NCI-H1105 treated with DMSO at 0.1 percent for 48 hours (cell line): ENCODE results near the gene ING5.

Experiments
- DNase-seq: peaks from one replicate; lab custom pipeline; 2025; lab: John Stamatoyannopoulos, UW

Gene ING5

DNA sequence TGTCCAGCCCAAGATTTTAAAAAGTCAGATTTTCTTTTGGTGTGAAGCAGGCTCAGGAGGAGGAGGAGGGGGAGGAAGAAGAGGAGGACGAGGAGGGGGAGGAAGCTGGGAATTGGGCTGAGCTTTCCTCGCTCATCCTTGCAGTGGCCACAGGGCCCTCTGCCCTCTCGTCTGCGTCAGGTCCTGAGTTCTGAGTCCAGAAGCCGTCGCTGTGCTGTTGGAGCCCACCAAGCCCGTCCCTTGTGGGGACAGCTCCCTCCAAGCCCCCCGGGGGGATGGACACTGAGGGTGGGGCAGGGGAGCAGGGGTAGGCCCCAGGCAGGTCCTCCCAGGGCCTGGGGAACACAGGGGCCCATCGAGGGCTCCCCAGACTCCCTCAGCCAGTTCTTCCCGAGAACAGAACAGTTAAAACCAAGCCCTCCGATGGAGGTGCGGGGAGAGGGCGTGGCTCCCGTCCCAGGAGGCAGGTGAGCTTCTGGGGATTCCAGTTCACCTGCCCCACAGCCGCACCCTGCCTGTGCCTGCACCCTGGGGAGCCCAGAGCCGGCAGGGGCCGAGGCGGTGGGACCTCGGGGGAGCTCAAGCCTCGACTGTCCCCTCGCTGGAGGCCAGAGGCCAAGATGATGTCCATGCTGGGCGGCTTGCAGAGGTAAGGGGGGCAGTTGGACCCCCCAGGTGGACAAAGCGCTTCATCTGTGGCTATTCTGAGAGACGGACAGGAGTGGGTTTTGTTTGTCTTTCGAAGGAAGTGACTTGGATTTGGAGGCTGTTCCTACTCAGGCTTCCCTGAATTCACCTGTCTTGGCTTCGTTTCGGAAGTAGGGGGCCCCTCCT, 74.7 kb downstream of the ING5 start, which contains the start of gene GAL3ST2:
Gene GAL3ST2, plus strand, starts transcription at position 487 of the 834 bp plus-strand sequence. Its CDS starts 134 bp downstream, at position 621.
- no peak for DNase-seq

DNA sequence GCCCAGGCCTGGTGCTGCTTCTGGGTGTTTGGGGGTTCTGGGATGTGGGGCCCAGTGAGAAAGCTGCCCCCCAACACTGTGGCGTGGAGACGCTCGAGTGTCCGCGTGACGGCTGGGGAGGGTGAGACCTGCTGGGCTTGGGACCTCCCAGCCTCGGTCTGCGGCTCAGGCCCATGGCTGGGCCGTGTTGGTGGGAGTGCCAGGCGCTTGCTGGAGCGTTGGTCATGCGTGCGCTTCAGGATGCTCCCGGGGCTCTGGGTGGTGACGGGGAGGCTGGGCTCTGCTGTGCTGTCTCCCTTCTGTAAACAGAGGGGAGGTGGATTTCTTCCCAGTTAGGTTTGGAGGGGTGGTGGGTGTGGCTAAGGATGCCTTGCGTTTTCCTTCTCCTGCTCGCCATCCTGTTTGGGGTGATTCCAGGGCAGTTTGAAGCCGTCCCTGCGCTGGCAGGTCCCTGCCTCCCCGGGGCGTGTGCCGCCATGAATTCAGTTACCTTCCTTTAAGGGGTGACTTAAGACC, 75.4 kb downstream of the ING5 start:
- DNase-seq = no peak

DNA sequence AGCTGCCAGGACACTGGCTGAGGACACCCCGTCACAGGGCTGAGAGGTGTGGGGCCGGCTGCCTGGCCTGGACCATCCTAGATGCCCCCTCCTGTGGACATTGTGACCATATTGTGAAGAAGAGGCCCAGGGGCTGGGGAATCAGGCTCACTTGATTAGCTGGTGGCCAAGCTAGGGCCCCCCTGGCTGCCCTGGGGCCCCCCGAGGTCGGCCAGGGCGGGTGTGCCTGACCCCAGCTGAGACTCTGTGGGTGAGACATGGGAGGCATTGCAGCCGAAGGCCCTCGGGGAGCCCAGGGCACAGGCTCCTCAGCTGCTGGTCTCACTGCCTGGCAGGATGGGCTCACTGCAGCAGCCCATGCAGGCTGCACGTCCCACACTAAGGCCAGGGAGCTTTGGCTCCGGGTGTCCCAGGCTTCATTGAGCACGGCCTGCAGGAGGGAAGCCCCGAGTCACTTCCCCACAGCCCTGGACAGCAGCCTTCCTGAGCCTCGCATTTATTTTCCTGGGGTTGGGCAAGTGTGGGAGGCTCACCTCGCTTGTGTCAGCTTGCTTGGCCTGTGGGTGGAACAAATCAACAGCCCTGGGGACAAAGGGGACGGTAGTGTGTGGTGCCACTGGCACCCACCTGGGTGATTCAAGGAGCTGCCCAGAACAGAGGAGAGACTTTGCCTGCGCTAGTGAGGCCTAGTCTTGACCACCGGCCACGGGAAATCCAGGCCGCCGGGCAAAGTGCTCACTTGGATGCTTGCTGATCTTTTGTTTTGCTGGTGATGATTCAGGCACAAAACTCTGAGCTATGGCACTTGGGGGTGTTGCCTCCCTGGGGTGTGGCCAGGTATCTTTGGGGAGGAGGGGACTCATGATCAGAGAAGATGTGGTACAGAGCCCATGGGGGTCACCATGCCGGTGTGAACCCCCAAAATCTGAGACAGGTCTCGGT, 76.1 kb downstream of the ING5 start:
- no peak for DNase-seq
